Muscle of leg (tissue), 11 donors: ENCODE data around the gene MVB12B. TPM values are rescaled to one million over a fixed set of nuclear protein-coding genes. Genes with fewer than 3 reads are reported as not detected.

Experiments used
- DNase-seq: peaks from one replicate; pipeline ENCODE4 v3.0.0; 2013
- H3K27ac ChIP-seq: one replicate; pipeline ENCODE4 v1.5.1; 2013; ENCODE audit warnings: mild to moderate bottlenecking, low read length, control low read depth
- H3K27me3 ChIP-seq: one replicate; pipeline ENCODE4 v1.6.1; 2013; ENCODE audit warnings: low read length; ENCODE audit not compliant: control insufficient read depth, insufficient read depth
- H3K36me3 ChIP-seq: one replicate; pipeline ENCODE4 v1.6.1; 2013; ENCODE audit warnings: low read length; ENCODE audit not compliant: control insufficient read depth, insufficient read depth
- H3K4me1 ChIP-seq: one replicate; pipeline ENCODE4 v1.6.1; 2013; ENCODE audit warnings: low read length; ENCODE audit not compliant: control insufficient read depth, insufficient read depth
- H3K4me3 ChIP-seq: one replicate; pipeline ENCODE4 v1.5.1; 2013; ENCODE audit warnings: low read length, control low read depth
- H3K9me3 ChIP-seq: replicated peaks from 2 replicates; pipeline ENCODE4 v1.6.1; 2013; ENCODE audit warnings: low read depth, low read length; ENCODE audit not compliant: control insufficient read depth
- WGBS: methylation state at CpG from one replicate; pipeline ENCODE4 v1.1.5; 2013; ENCODE audit warnings: missing lambda C conversion rate; ENCODE audit not compliant: insufficient coverage; 5-methylcytosine and 5-hydroxymethylcytosine counted together
- polyA plus RNA-seq, 8 donors: library from polyadenylated mRNA; unstranded; fragments of 120-200 nt; gene quantifications; one replicate each; pipeline versions ENCODE4 v1.2.1 to v1.2.3, GENCODE V29; 2013; ENCODE audit warnings: inconsistent platforms in 1 of 8, low replicate concordance in 1 of 8; ENCODE audit not compliant: insufficient read length in 8 of 8, insufficient read depth in 1 of 8
- total RNA-seq: library from RNA; stranded (reverse); fragments of 120-200 nt; gene quantifications from one replicate; pipeline ENCODE4 v1.2.4, GENCODE V29; 2013

Gene MVB12B
- total and polyA plus RNA-seq, 9 donors, result 11.3 to 16.7 (median 15.4) TPM

GRCh38 chr9:126294331-126295081 lies 32.1 kb upstream of the MVB12B start:
- no peaks in the 10 kb centered on the region for H3K36me3 ChIP-seq
- no peaks in the 10 kb centered on the region for H3K9me3 ChIP-seq
- H3K27me3 ChIP-seq, result peaks cover 8% of the 10 kb centered on the region
- no peak for DNase-seq
- H3K4me1 ChIP-seq, result peaks cover 22% of the 10 kb centered on the region
- no peak overlapping the region for H3K4me3 ChIP-seq
- no peak overlapping the region for H3K27ac ChIP-seq
- 65% methylated on average over 13 of the region's 15 CpGs for WGBS

- H3K36me3 ChIP-seq, result no peaks in the 10 kb centered on the region
- H3K4me1 ChIP-seq, result peaks cover 22% of the 10 kb centered on the region
- no peaks in the 10 kb centered on the region for H3K9me3 ChIP-seq
- H3K4me3 ChIP-seq, result no peak overlapping the region
- H3K27me3 ChIP-seq, result peaks cover 8% of the 10 kb centered on the region
- no peak for DNase-seq
- 89% methylated on average over 4 of the region's 5 CpGs for WGBS
- H3K27ac ChIP-seq, result no peak overlapping the region
Observed at GRCh38 chr9:126295082-126295477, 31.5 kb upstream of the MVB12B start.

- Histone ChIP-seq H3K27me3 (peaks cover 8% of the 10 kb centered on the region), H3K9me3 (no peaks in the 10 kb centered on the region), H3K4me1 (peaks cover 22% of the 10 kb centered on the region), H3K27ac (no peak overlapping the region), H3K4me3 (no peak overlapping the region), H3K36me3 (no peaks in the 10 kb centered on the region)
- no peak for DNase-seq
- WGBS, result 83% methylated on average over 1 of the region's 1 CpG
Observed at GRCh38 chr9:126295516-126295915, 31.1 kb upstream of the MVB12B start.

GRCh38 chr9:126295936-126296600 lies 30.6 kb upstream of the MVB12B start:
- Histone ChIP-seq H3K9me3 (no peaks in the 10 kb centered on the region), H3K4me3 (no peak overlapping the region), H3K4me1 (peaks cover 22% of the 10 kb centered on the region), H3K27ac (no peak overlapping the region), H3K27me3 (peaks cover 8% of the 10 kb centered on the region), H3K36me3 (no peaks in the 10 kb centered on the region)
- 74% methylated on average over 16 of the region's 17 CpGs for WGBS
- DNase-seq, result no peak

GRCh38 chr9:126296687-126297086 lies 29.9 kb upstream of the MVB12B start:
- Histone ChIP-seq H3K4me1 (peaks cover 22% of the 10 kb centered on the region), H3K4me3 (no peak overlapping the region), H3K27me3 (peaks cover 8% of the 10 kb centered on the region), H3K27ac (no peak overlapping the region), H3K9me3 (no peaks in the 10 kb centered on the region), H3K36me3 (no peaks in the 10 kb centered on the region)
- DNase-seq, result no peak
- WGBS, result 80% methylated on average over 1 of the region's 6 CpGs

GRCh38 chr9:126297661-126298060 lies 29.0 kb upstream of the MVB12B start:
- Histone ChIP-seq H3K27ac (peak overlapping the region; percentile 72), H3K36me3 (no peaks in the 10 kb centered on the region), H3K4me3 (no peak overlapping the region), H3K4me1 (peaks cover 22% of the 10 kb centered on the region), H3K27me3 (peaks cover 8% of the 10 kb centered on the region), H3K9me3 (no peaks in the 10 kb centered on the region)
- no peak for DNase-seq
- WGBS, result 100% methylated on average over 1 of the region's 7 CpGs

- Histone ChIP-seq H3K9me3 (no peaks in the 10 kb centered on the region), H3K27ac (peak overlapping the region; percentile 72), H3K36me3 (no peaks in the 10 kb centered on the region), H3K4me1 (peaks cover 22% of the 10 kb centered on the region), H3K27me3 (peaks cover 8% of the 10 kb centered on the region), H3K4me3 (no peak overlapping the region)
- peak; percentile 83 for DNase-seq
- WGBS, result 5% methylated on average over 20 of the region's 27 CpGs
Observed at GRCh38 chr9:126298063-126298801, 28.4 kb upstream of the MVB12B start.

- no peaks in the 10 kb centered on the region for H3K9me3 ChIP-seq
- DNase-seq, result no peak
- H3K4me1 ChIP-seq, result peaks cover 20% of the 10 kb centered on the region
- WGBS, result 79% methylated on average over 4 of the region's 7 CpGs
- H3K27ac ChIP-seq, result no peak overlapping the region
- H3K36me3 ChIP-seq, result no peaks in the 10 kb centered on the region
- no peak overlapping the region for H3K4me3 ChIP-seq
- H3K27me3 ChIP-seq, result peaks cover 2% of the 10 kb centered on the region
Observed at GRCh38 chr9:126299706-126300276, 26.8 kb upstream of the MVB12B start.

- H3K4me3 ChIP-seq, result no peak overlapping the region
- no CpG with 5 or more reads among the region's 3 CpGs for WGBS
Observed at GRCh38 chr9:126301196-126301595, 25.4 kb upstream of the MVB12B start.

More at GRCh38 chr9:126301196-126301595, 25.4 kb upstream of the MVB12B start:
- H3K27me3 ChIP-seq, result peaks cover 2% of the 10 kb centered on the region
- no peak overlapping the region for H3K27ac ChIP-seq
- no peaks in the 10 kb centered on the region for H3K36me3 ChIP-seq
- DNase-seq, result no peak
- peaks cover 20% of the 10 kb centered on the region for H3K4me1 ChIP-seq
- H3K9me3 ChIP-seq, result no peaks in the 10 kb centered on the region
